Adrenal gland (tissue), 19 donors: ENCODE results near the gene RIPOR2. TPM values are rescaled to one million over a fixed set of nuclear protein-coding genes. Genes with fewer than 3 reads are reported as not detected.
A peak's percentile ranks its signal among the peaks of the same experiment; 100 is the strongest.

Experiments used
- DNase-seq, 7 donors: peaks; one replicate each; pipeline ENCODE4 v3.0.0-alpha.2; 2019 to 2020
- H3K27ac ChIP-seq, 5 donors: fragments of 200-600 bp; sonication (generic) in 4 of 5; 1 replicate in 3 of 5; 2 replicates in 2 of 5; pipeline versions ENCODE4 v1.5.1 to v1.8.0; 2016 to 2020; ENCODE audit warnings: mild to moderate bottlenecking in 1 of 5
- H3K27me3 ChIP-seq: fragments of 200-600 bp; 2 replicates; pipeline ENCODE4 v1.8.0; 2021
- H3K36me3 ChIP-seq, 2 donors: fragments of 200-600 bp; replicated peaks in 1 of 2; 1 replicate in 1 of 2; 2 replicates in 1 of 2; pipeline versions ENCODE4 v1.5.1 to v1.8.0; 2018 to 2022
- H3K4me1 ChIP-seq, 2 donors: fragments of 200-600 bp; replicated peaks in 1 of 2; 1 replicate in 1 of 2; 2 replicates in 1 of 2; pipeline versions ENCODE4 v1.5.1 to v1.8.0; 2018 to 2021
- H3K4me3 ChIP-seq, 4 donors: fragments of 200-600 bp; sonication (generic) in 3 of 4; one replicate each; pipeline ENCODE4 v1.5.1; 2016 to 2018
- H3K9me3 ChIP-seq, 3 donors: fragments of 200-600 bp; sonication (generic) in 1 of 3; replicated peaks in 1 of 3; 1 replicate in 2 of 3; 2 replicates in 1 of 3; pipeline versions ENCODE4 v1.5.1 to v1.8.0; 2016 to 2021
- CTCF ChIP-seq, 6 experiments: fragments of 450-650 bp in 4 of 6; fragments of 200-600 bp in 2 of 6; sonication (generic) in 1 of 6; IDR thresholded peaks; 1 replicate in 5 of 6; 2 replicates in 1 of 6; pipeline versions ENCODE4 v1.5.1 to v1.8.0; 2016 to 2021; ENCODE audit warnings: antibody characterized with exemption in 6 of 6, mild to moderate bottlenecking in 2 of 6, moderate library complexity in 1 of 6
- POLR2A ChIP-seq, 2 donors: fragments of 450-650 bp; IDR thresholded peaks; one replicate each; pipeline ENCODE4 v1.6.1; 2017; ENCODE audit warnings: antibody characterized with exemption in 2 of 2, mild to moderate bottlenecking in 2 of 2, moderate library complexity in 1 of 2
- WGBS, 4 donors: extraction: QIAGEN DNeasy Blood & Tissue Kit in 2 of 4; methylation state at CpG; one replicate each; pipeline versions ENCODE4 v1.1.5 to v1.1.7; 2013 to 2017; 5-methylcytosine and 5-hydroxymethylcytosine counted together
- intact Hi-C, 2 donors: fragments of 100-400 bp; cut with DNase I; formaldehyde crosslinking; loops; one replicate each; pipeline versions ENCODE4 v1.14.1 to v1.15.0; 2022 to 2023
- long read RNA-seq, 10 donors: library from polyadenylated mRNA in 3 of 10; unstranded in 2 of 10; stranded (forward) in 1 of 10; transcript quantifications; one replicate each; pipeline ENCODE4 v2.0.0 and lab custom pipeline, GENCODE V29; 2021 to 2026
- polyA plus RNA-seq, 3 donors: library from polyadenylated mRNA; stranded (reverse); fragments of 200-250 nt in 2 of 3; fragments of 350-450 nt in 1 of 3; fragmentation: Illumina TruSeq in 1 of 3; extraction: RNeasy Lipid Tissue Mini Kit (QIAGEN cat#74804) in 1 of 3; gene quantifications; one replicate each; pipeline ENCODE4 v1.2.3, GENCODE V29; 2013 to 2014
- total RNA-seq, 9 donors: library from RNA; depleted of rRNA in 4 of 9; stranded (reverse); fragments of >200 nt in 4 of 9; fragments of 120-200 nt in 1 of 9; fragmentation: NEBNext Ultra II Directional in 1 of 9; extraction: Animal tissue kit (Norgen Biotek cat#: 25700) in 1 of 9; gene quantifications; one replicate each; pipeline versions ENCODE4 v1.1.0 to v1.2.4, GENCODE V29; 2013 to 2023
- donor health status: healthy with polysubstance abuse.
- donor health status: Bipolar disorder and iron deficiency.
- donor health status: DM: yes; HTN: yes; CAD: no.
- donor health status: DM: no; HTN: no; CAD: no.
- donor health status: DM: no; HTN: no; CAD: no.
- donor health status: DM: yes; HTN: yes; CAD: no.

RIPOR2 gene
- total RNA-seq (10 to 100 TPM in 1 of 9 donors, 1 to 10 TPM in 8; 2.3 to 16.2 (median 4.1) TPM), polyA plus RNA-seq (1 to 10 TPM; 1.7 to 4.3 (median 2.3) TPM)
- long read RNA-seq, donor 1: 0 reads
- long read RNA-seq, donor 2: 0 reads
- long read RNA-seq, donor 3: 0 reads
- long read RNA-seq, donor 4: 0 reads
- long read RNA-seq, donor 5, partial matches to known transcripts: 3 of 5 reads
- long read RNA-seq, donor 5, other reads (novel, unspliced or antisense): 1 of 5 reads
- long read RNA-seq, donor 6, partial matches to known transcripts: 1 of 1 reads
- long read RNA-seq, donor 6, other reads (novel, unspliced or antisense): 0 of 1 reads
- long read RNA-seq, donor 7: 0 reads
- long read RNA-seq, donor 8, partial matches to known transcripts: 7 of 7 reads
- long read RNA-seq, donor 8, other reads (novel, unspliced or antisense): 0 of 7 reads
- long read RNA-seq, donor 9: 0 reads
- long read RNA-seq, donor 10: 0 reads

GRCh38 chr6:24935366-24936152, at the start of gene RIPOR2:
Gene RIPOR2 (minus strand): TSS chr6:24935960. CDS start chr6:24935898, 62 bp downstream.
- intact Hi-C loops: no loop called here
- H3K27ac ChIP-seq: no peak within 1 kb of the TSS
- H3K9me3 ChIP-seq: no peaks in the 10 kb centered on the region
- peak in 3 of 7 donors; percentile 18 to 20 (median 19) for DNase-seq
- no peaks in the 10 kb centered on the region for H3K4me1 ChIP-seq
- H3K27me3 ChIP-seq: peaks cover 5% of the 10 kb centered on the region
- TF ChIP-seq POLR2A (IDR thresholded peaks at IDR 0.05) (no peak), CTCF (IDR thresholded peaks at IDR 0.05) (no peak)
- no peaks in the 10 kb centered on the region for H3K36me3 ChIP-seq
- 58 to 70% (median 67%) methylated on average over 10 of the region's 10 CpGs for WGBS, 4 donors
- H3K4me3 ChIP-seq: no peak within 1 kb of the TSS

- no peaks in the 10 kb centered on the region for H3K36me3 ChIP-seq
- no peak overlapping the region for H3K27ac ChIP-seq
- no peaks in the 10 kb centered on the region for H3K4me1 ChIP-seq
- DNase-seq: no peak
- H3K27me3 ChIP-seq: no peaks in the 10 kb centered on the region
- 90 to 98% (median 95%) methylated on average over 2 of the region's 2 CpGs for WGBS, 4 donors
- no peaks in the 10 kb centered on the region for H3K9me3 ChIP-seq
- H3K4me3 ChIP-seq: no peak overlapping the region
- intact Hi-C loops: no loop called here
- TF ChIP-seq CTCF (IDR thresholded peaks at IDR 0.05) (no peak), POLR2A (IDR thresholded peaks at IDR 0.05) (no peak)
Measured at GRCh38 chr6:24985323-24985722, 49.6 kb upstream of the RIPOR2 start.

GRCh38 chr6:24982231-24982630, 46.5 kb upstream of the RIPOR2 start:
- no peak for DNase-seq
- Histone ChIP-seq H3K27me3 (no peaks in the 10 kb centered on the region), H3K4me1 (no peaks in the 10 kb centered on the region), H3K27ac (no peak overlapping the region), H3K9me3 (no peaks in the 10 kb centered on the region), H3K36me3 (no peaks in the 10 kb centered on the region), H3K4me3 (no peak overlapping the region)
- TF ChIP-seq POLR2A (IDR thresholded peaks at IDR 0.05): no peak
- no peak for TF ChIP-seq CTCF (IDR thresholded peaks at IDR 0.05)
- intact Hi-C loops: no loop called here

- no peak for DNase-seq
- intact Hi-C loops: no loop called here
- Histone ChIP-seq H3K4me3 (no peak overlapping the region), H3K27me3 (no peaks in the 10 kb centered on the region), H3K36me3 (no peaks in the 10 kb centered on the region), H3K9me3 (no peaks in the 10 kb centered on the region), H3K27ac (no peak overlapping the region), H3K4me1 (no peaks in the 10 kb centered on the region)
- WGBS, 4 donors: 79 to 92% (median 89%) methylated on average over 4 of the region's 4 CpGs
- TF ChIP-seq POLR2A (IDR thresholded peaks at IDR 0.05) (no peak), CTCF (IDR thresholded peaks at IDR 0.05) (no peak)
Measured at GRCh38 chr6:24981386-24981760, 45.6 kb upstream of the RIPOR2 start.
